Vagina (tissue), 2 donors: Measurements from ENCODE around the gene CPLANE2.

Experiments used
- CTCF ChIP-seq, 3 experiments: fragments of 450-650 bp in 2 of 3; fragments of 200-600 bp in 1 of 3; sonication (generic) in 1 of 3; IDR thresholded peaks; one replicate each; pipeline ENCODE4 v1.5.1; 2017 to 2019; ENCODE audit warnings: antibody characterized with exemption in 3 of 3, mild to moderate bottlenecking in 2 of 3, moderate library complexity in 2 of 3
- POLR2A ChIP-seq, 2 donors: fragments of 450-650 bp; IDR thresholded peaks; one replicate each; pipeline ENCODE4 v1.6.1; 2017; ENCODE audit warnings: antibody characterized with exemption in 2 of 2, mild to moderate bottlenecking in 2 of 2, moderate library complexity in 2 of 2
- POLR2AphosphoS5 ChIP-seq, 2 donors: sonication (generic); formaldehyde crosslinking; IDR thresholded peaks; one replicate each; pipeline ENCODE4 v1.9.0; 2017; ENCODE audit warnings: antibody characterized with exemption in 2 of 2, mild to moderate bottlenecking in 2 of 2, low read depth in 1 of 2; ENCODE audit not compliant: insufficient read depth in 1 of 2

DNA sequence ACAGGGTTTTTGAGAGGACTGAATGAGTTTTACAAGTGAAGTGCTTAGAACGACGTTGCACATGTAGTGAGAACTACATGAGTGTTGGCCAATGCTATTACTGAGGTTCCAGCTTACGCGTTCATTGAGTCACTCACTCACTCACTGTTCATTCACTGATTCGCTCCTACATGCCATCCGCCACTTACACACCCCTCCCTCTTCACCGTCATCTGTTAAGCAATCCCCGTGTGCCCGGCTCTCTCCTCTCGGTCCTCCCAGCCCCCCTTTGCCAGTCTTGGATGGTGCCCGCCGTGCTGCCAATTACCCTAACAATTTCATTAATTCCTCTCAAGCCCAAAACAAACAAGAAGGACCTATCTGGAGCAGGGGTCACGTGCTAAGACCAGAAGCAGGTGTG is 53.8 kb downstream of the CPLANE2 start:
- TF ChIP-seq CTCF (IDR thresholded peaks at IDR 0.05) (no peak), POLR2AphosphoS5 (IDR thresholded peaks at IDR 0.05; ENCODE audit: insufficient read depth in 1 of 2, low read depth in 1 of 2) (peak in 1 of 2 donors; percentile 57), POLR2A (IDR thresholded peaks at IDR 0.05) (no peak)
